ENCODE data around the gene MYT1.

The MYT1 gene

GRCh38 chr20:64278317-64278681 lies 114.0 kb downstream of the MYT1 start:
- TF ChIP-seq ZBTB7A (IDR thresholded peaks at IDR 0.05; ENCODE audit: low read depth) (no peak), RAD21 (IDR thresholded peaks at IDR 0.05; ENCODE audit: low read depth) (no peak)

GRCh38 chr20:64279826-64280459 lies 115.7 kb downstream of the MYT1 start:
- TF ChIP-seq TEAD4 (IDR thresholded peaks at IDR 0.05) (no peak), USF1 (IDR thresholded peaks at IDR 0.05) (no peak), REST (IDR thresholded peaks at IDR 0.05; ENCODE audit: low read depth) (no peak), MAX (IDR thresholded peaks at IDR 0.05) (no peak)

GRCh38 chr20:64280460-64280843 lies 116.2 kb downstream of the MYT1 start:
- TF ChIP-seq ZBTB7A (IDR thresholded peaks at IDR 0.05; ENCODE audit: low read depth) (no peak), TCF12 (IDR thresholded peaks at IDR 0.05; ENCODE audit: low read depth) (no peak), USF1 (IDR thresholded peaks at IDR 0.05) (no peak), EP300 (IDR thresholded peaks at IDR 0.05; ENCODE audit: borderline replicate concordance) (no peak), YY1 (IDR thresholded peaks at IDR 0.05; ENCODE audit: low read depth) (no peak), RAD21 (IDR thresholded peaks at IDR 0.05; ENCODE audit: low read depth) (no peak), CREB1 (IDR thresholded peaks at IDR 0.05; ENCODE audit: low read depth) (no peak), MAX (IDR thresholded peaks at IDR 0.05) (no peak), FOXM1 (IDR thresholded peaks at IDR 0.05; ENCODE audit: borderline replicate concordance, low read depth) (no peak), NFIC (IDR thresholded peaks at IDR 0.05) (no peak), REST (IDR thresholded peaks at IDR 0.05; ENCODE audit: low read depth) (no peak), EGR1 (IDR thresholded peaks at IDR 0.05) (no peak)

GRCh38 chr20:64283646-64284045 lies 119.4 kb downstream of the MYT1 start:
- no peak for TF ChIP-seq TAF1 (IDR thresholded peaks at IDR 0.05; ENCODE audit: low read depth)
- no peak for TF ChIP-seq CEBPB (IDR thresholded peaks at IDR 0.05)
- no peak for TF ChIP-seq REST (IDR thresholded peaks at IDR 0.05; ENCODE audit: low read depth)
- TF ChIP-seq RAD21 (IDR thresholded peaks at IDR 0.05; ENCODE audit: low read depth), result no peak
- no peak for TF ChIP-seq NFIC (IDR thresholded peaks at IDR 0.05)
- TF ChIP-seq MAX (IDR thresholded peaks at IDR 0.05), result no peak
- no peak for TF ChIP-seq TEAD4 (IDR thresholded peaks at IDR 0.05)
- no peak for TF ChIP-seq EP300 (IDR thresholded peaks at IDR 0.05; ENCODE audit: borderline replicate concordance)
- no peak for TF ChIP-seq USF1 (IDR thresholded peaks at IDR 0.05)

Measured in Ishikawa (cell line).